VCaP (cell line): Measurements from ENCODE around the gene ENOX2.

Experiments
- H3K27ac ChIP-seq: fragments of 450-650 bp; 2 replicates; pipeline ENCODE4 v1.5.1; 2017
- CTCF ChIP-seq: fragments of 450-650 bp; conservative IDR thresholded peaks from 2 replicates; pipeline ENCODE4 v1.5.1; 2017; ENCODE audit warnings: mild to moderate bottlenecking, moderate library complexity

The ENOX2 gene

GRCh38 chrX:130725519-130725918, 177.5 kb downstream of the ENOX2 start:
- H3K27ac ChIP-seq: no peak overlapping the region; the same call in 1 of the 2 replicates
- TF ChIP-seq CTCF: peak; percentile 24

GRCh38 chrX:130719413-130719812, 183.6 kb downstream of the ENOX2 start:
- no peak overlapping the region for H3K27ac ChIP-seq
- TF ChIP-seq CTCF: no peak

GRCh38 chrX:130718137-130718536, 184.9 kb downstream of the ENOX2 start:
- TF ChIP-seq CTCF: no peak
- H3K27ac ChIP-seq: 0 out of 2 replicates have a peak overlapping the region, but pooled peaks have one; percentile 4

- peak overlapping the region; percentile 26; the same call in 1 of the 2 replicates for H3K27ac ChIP-seq
Observed at GRCh38 chrX:130716781-130717413, 186.1 kb downstream of the ENOX2 start.

GRCh38 chrX:130716346-130716745, 186.7 kb downstream of the ENOX2 start:
- peak overlapping the region; percentile 26; the same call in 1 of the 2 replicates for H3K27ac ChIP-seq
- TF ChIP-seq CTCF: no peak

More at GRCh38 chrX:130716781-130717413, 186.1 kb downstream of the ENOX2 start:
- no peak for TF ChIP-seq CTCF

GRCh38 chrX:130715299-130715698, 187.7 kb downstream of the ENOX2 start:
- no peak overlapping the region for H3K27ac ChIP-seq
- TF ChIP-seq CTCF: no peak

GRCh38 chrX:130714665-130715064, 188.3 kb downstream of the ENOX2 start:
- no peak overlapping the region for H3K27ac ChIP-seq
- no peak for TF ChIP-seq CTCF
